ENCODE results near the gene PRLHR.

PRLHR gene

DNA sequence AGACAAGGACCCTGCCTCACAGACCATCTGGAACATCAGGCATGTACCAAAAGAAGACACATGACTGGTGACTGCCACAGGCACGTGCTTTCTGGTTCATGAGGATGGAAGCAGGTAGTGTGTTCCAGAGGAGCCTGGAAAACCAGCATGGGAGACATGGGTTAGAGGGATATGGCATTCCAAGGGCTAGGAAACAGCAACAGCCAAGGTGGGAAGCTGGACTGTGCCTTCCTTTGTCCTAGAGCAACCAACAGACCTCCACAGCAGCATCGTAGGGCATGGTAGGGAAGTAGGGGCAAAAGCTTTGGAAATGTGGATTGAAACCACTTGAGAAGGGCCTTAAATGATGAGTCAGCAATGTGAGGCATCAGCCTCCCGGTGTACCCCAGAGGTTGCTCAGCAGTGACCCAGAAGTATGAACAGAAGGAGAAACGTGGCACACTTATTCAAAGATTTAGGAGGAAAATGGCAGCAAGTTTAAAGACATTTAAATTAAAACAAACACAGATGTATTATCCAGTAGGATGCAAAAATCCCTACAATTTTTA is 51.0 kb downstream of the PRLHR start:
- H3K27me3 ChIP-seq (ENCODE audit: low read depth, low read length), result 0 out of 2 replicates have a peak, but pooled peaks cover 3% of the 10 kb centered on the region
- H3K27ac ChIP-seq (ENCODE audit: low read length), result no peak overlapping the region
- H3K36me3 ChIP-seq (replicated peaks; ENCODE audit: low read depth, low read length), result no peaks in the 10 kb centered on the region
- H3K4me3 ChIP-seq (ENCODE audit: low read length), result no peak overlapping the region
- no peaks in the 10 kb centered on the region for H3K79me2 ChIP-seq (ENCODE audit: low read length)
- no peaks in the 10 kb centered on the region for H3K4me1 ChIP-seq (ENCODE audit: low read length)
- H3K9me3 ChIP-seq (ENCODE audit: insufficient read depth, low read length), result no peaks in the 10 kb centered on the region
- no peaks in the 10 kb centered on the region for H4K20me1 ChIP-seq (ENCODE audit: insufficient read depth, low read length)
- no peak overlapping the region for H3K9ac ChIP-seq (ENCODE audit: low read length)
- no peak for TF ChIP-seq EZH2phosphoT487 (IDR thresholded peaks at IDR 0.05; ENCODE audit: low read depth)
- TF ChIP-seq, protein P1, sequence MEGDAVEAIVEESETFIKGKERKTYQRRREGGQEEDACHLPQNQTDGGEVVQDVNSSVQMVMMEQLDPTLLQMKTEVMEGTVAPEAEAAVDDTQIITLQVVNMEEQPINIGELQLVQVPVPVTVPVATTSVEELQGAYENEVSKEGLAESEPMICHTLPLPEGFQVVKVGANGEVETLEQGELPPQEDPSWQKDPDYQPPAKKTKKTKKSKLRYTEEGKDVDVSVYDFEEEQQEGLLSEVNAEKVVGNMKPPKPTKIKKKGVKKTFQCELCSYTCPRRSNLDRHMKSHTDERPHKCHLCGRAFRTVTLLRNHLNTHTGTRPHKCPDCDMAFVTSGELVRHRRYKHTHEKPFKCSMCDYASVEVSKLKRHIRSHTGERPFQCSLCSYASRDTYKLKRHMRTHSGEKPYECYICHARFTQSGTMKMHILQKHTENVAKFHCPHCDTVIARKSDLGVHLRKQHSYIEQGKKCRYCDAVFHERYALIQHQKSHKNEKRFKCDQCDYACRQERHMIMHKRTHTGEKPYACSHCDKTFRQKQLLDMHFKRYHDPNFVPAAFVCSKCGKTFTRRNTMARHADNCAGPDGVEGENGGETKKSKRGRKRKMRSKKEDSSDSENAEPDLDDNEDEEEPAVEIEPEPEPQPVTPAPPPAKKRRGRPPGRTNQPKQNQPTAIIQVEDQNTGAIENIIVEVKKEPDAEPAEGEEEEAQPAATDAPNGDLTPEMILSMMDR (IDR thresholded peaks at IDR 0.05; ENCODE audit: low read depth, low read length), result 0 out of 2 replicates have a peak, but pooled peaks have one; percentile 5
- no peak overlapping the region for H3K4me2 ChIP-seq (ENCODE audit: low read length)
- no peak overlapping the region for H2AFZ ChIP-seq (ENCODE audit: low read depth, low read length)

DNA sequence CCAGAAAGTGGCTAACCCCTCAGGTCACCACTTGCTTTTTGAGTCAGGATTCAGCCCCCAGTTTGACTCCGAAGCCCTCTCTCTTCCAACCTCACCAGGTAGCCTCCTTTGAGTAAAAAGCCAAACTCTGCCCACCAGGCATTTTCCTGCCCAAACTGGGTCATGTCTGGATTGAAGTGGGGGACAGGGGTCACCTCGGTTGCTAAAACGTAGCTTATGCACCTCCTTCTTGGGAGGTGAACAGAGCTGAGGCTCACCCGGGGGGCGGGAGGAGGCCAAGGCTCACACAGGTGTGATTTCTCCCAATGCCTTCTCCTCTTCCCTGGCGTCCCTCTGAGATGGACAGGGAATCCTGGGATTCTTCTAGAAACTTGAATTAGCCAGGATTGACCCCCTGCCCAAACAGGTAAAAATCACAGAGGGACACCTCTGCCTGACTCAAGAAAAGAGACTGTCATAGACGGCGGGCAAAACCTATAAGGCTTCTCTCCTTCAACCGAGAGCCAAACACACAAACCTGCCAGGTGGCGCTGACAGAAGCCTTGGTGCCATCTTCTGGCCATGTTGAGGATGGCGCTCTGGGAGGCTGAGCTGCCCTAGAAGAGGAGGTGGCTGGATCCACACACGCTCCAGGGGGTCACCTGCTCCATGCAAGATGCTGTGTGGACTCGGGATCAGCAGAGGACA is 51.6 kb downstream of the PRLHR start:
- Histone ChIP-seq H3K4me1 (ENCODE audit: low read length) (no peaks in the 10 kb centered on the region), H2AFZ (ENCODE audit: low read depth, low read length) (no peak overlapping the region), H3K27me3 (ENCODE audit: low read depth, low read length) (0 out of 2 replicates have a peak, but pooled peaks cover 3% of the 10 kb centered on the region), H3K9ac (ENCODE audit: low read length) (no peak overlapping the region), H3K27ac (ENCODE audit: low read length) (no peak overlapping the region), H3K9me3 (ENCODE audit: insufficient read depth, low read length) (no peaks in the 10 kb centered on the region), H4K20me1 (ENCODE audit: insufficient read depth, low read length) (no peaks in the 10 kb centered on the region), H3K79me2 (ENCODE audit: low read length) (no peaks in the 10 kb centered on the region), H3K4me2 (ENCODE audit: low read length) (no peak overlapping the region), H3K36me3 (replicated peaks; ENCODE audit: low read depth, low read length) (no peaks in the 10 kb centered on the region), H3K4me3 (ENCODE audit: low read length) (no peak overlapping the region)
- no peak for TF ChIP-seq EZH2phosphoT487 (IDR thresholded peaks at IDR 0.05; ENCODE audit: low read depth)
- TF ChIP-seq, protein P1 (IDR thresholded peaks at IDR 0.05; ENCODE audit: low read depth, low read length), result peak; percentile 59

DNA sequence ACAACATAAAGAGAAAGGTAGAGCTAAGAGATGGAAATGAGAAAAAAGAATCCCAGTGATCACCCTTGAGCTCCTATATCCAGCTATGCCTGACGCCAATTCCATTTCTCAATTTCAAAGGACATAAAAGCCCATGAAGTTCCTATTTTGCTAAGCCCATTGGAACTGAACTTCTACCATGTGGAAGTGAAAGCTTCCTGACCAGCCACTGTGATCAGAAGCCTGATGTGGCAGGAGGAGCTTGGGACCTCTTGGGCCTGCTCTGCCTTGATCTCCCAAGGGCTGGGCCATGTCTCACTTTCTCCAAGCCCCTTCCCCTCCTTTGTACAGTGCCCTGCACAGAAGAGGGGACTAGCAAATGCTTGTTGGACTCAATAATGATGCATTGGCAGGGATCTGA is 52.7 kb downstream of the PRLHR start:
- H3K9ac ChIP-seq (ENCODE audit: low read length), result no peak overlapping the region
- no peaks in the 10 kb centered on the region for H3K79me2 ChIP-seq (ENCODE audit: low read length)
- H2AFZ ChIP-seq (ENCODE audit: low read depth, low read length), result no peak overlapping the region
- no peaks in the 10 kb centered on the region for H3K9me3 ChIP-seq (ENCODE audit: insufficient read depth, low read length)
- H3K27ac ChIP-seq (ENCODE audit: low read length), result no peak overlapping the region
- H3K4me3 ChIP-seq (ENCODE audit: low read length), result no peak overlapping the region
- H3K27me3 ChIP-seq (ENCODE audit: low read depth, low read length), result 0 out of 2 replicates have a peak, but pooled peaks cover 3% of the 10 kb centered on the region
- no peaks in the 10 kb centered on the region for H3K4me1 ChIP-seq (ENCODE audit: low read length)
- H3K36me3 ChIP-seq (replicated peaks; ENCODE audit: low read depth, low read length), result no peaks in the 10 kb centered on the region
- H4K20me1 ChIP-seq (ENCODE audit: insufficient read depth, low read length), result no peaks in the 10 kb centered on the region
- no peak overlapping the region for H3K4me2 ChIP-seq (ENCODE audit: low read length)
- TF ChIP-seq, protein P1 (IDR thresholded peaks at IDR 0.05; ENCODE audit: low read depth, low read length), result no peak
- TF ChIP-seq EZH2phosphoT487 (IDR thresholded peaks at IDR 0.05; ENCODE audit: low read depth), result no peak

DNA sequence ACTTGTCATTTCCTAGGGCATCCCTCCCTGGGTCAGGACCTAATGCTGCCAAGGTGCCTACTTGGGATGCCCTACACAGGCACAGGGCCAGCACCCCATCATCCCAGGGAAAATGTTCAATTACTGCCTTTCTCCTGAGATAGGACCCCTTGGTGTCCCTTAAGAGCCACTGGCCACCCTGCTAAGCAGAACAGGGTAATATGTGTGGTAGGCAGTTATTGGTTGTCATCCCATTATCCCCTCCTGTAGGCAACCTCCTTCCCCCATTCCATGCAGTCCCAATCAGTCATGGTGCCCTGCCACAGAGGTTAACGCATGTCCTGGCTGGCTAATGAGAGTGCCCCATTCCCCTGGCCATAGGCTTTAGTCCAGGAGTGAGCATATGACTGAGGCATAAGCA is 53.2 kb downstream of the PRLHR start:
- H3K9me3 ChIP-seq (ENCODE audit: insufficient read depth, low read length), result no peaks in the 10 kb centered on the region
- no peaks in the 10 kb centered on the region for H3K36me3 ChIP-seq (replicated peaks; ENCODE audit: low read depth, low read length)
- H3K9ac ChIP-seq (ENCODE audit: low read length), result no peak overlapping the region
- H3K4me3 ChIP-seq (ENCODE audit: low read length), result no peak overlapping the region
- TF ChIP-seq EZH2phosphoT487 (IDR thresholded peaks at IDR 0.05; ENCODE audit: low read depth), result no peak
- TF ChIP-seq, protein P1 (IDR thresholded peaks at IDR 0.05; ENCODE audit: low read depth, low read length), result no peak
- no peak overlapping the region for H2AFZ ChIP-seq (ENCODE audit: low read depth, low read length)
- no peak overlapping the region for H3K27ac ChIP-seq (ENCODE audit: low read length)
- no peaks in the 10 kb centered on the region for H3K4me1 ChIP-seq (ENCODE audit: low read length)
- H3K4me2 ChIP-seq (ENCODE audit: low read length), result no peak overlapping the region
- no peaks in the 10 kb centered on the region for H3K79me2 ChIP-seq (ENCODE audit: low read length)
- H4K20me1 ChIP-seq (ENCODE audit: insufficient read depth, low read length), result no peaks in the 10 kb centered on the region
- 0 out of 2 replicates have a peak, but pooled peaks cover 3% of the 10 kb centered on the region for H3K27me3 ChIP-seq (ENCODE audit: low read depth, low read length)
